Erythroblast (primary cell): ENCODE measurements around the gene PAFAH1B2.

Experiments
- GATA1 ChIP-seq: IDR thresholded peaks from 2 replicates; pipeline ENCODE4 v1.6.1; 2011; ENCODE audit warnings: low read depth, mild to moderate bottlenecking, control low read depth, low read length, moderate library complexity
- POLR2A ChIP-seq: IDR thresholded peaks from 2 replicates; pipeline ENCODE4 v1.6.1; 2011; ENCODE audit warnings: mild to moderate bottlenecking, low read length

DNA sequence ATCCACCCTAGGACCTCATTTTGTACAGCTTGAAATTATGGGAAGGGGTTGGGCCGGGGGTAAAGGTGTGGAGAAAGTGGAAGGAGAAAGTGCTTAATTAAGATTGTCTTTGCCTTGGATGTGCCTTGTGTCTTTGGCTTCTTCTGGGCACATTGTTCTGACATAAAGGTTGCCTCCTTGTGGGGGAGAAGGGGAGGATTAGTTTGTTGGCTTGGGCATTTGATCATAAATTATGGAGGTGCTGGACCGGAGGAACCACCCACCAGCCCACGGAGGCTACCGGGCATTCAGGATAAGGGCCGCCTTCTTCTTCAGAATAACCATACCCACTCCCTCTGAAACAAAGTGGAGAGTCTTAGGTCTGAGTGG is 1.3 kb downstream of the PAFAH1B2 start:
- TF ChIP-seq POLR2A, result no peak
- TF ChIP-seq GATA1, result no peak
